IMR-90 (cell line): ENCODE data around the gene IL12RB1. TPM values are rescaled to one million over a fixed set of nuclear protein-coding genes. Genes with fewer than 3 reads are reported as not detected.

Source experiments
- ATAC-seq: fragments of 200-7000 bp; cut with Tn5 transposase; 2 replicates; pipeline ENCODE4 v1.9.1; 2020; ENCODE audit warnings: low read depth, mild to moderate bottlenecking, moderate library complexity
- BruUV-seq: library from RNA; stranded (reverse); fragments of 400-500 nt; replicated peaks from 2 replicates; lab custom pipeline; 2021; lab: Mats Ljungman, UMichigan
- CTCF ChIA-PET: fragments of 300-600 bp; formaldehyde crosslinking; extraction: SDS; loops from one replicate; lab custom pipeline; 2021; ENCODE audit warnings: antibody characterized with exemption; lab: Yijun Ruan, JAX
- POLR2A ChIA-PET: fragments of 300-600 bp; sonication (Branson Sonifier 250); formaldehyde crosslinking; loops from one replicate; lab custom pipeline; 2022; ENCODE audit warnings: antibody characterized with exemption; ENCODE audit not compliant: unreplicated experiment; lab: Charles Lee
- DNase-seq: peaks from one replicate; pipeline ENCODE4 v3.0.0; 2013
- H2AFZ ChIP-seq: replicated peaks from 2 replicates; pipeline ENCODE3; 2013; ENCODE audit warnings: low read length, mild to moderate bottlenecking; ENCODE audit not compliant: poor library complexity
- H2AK5ac ChIP-seq: 2 replicates; pipeline ENCODE4 v1.6.1; 2013; ENCODE audit warnings: low read depth, low read length, inconsistent platforms
- H2AK9ac ChIP-seq: replicated peaks from 2 replicates; pipeline ENCODE3; 2013; ENCODE audit warnings: mild to moderate bottlenecking, low read depth, low read length, moderate library complexity; ENCODE audit not compliant: poor library complexity
- H2BK120ac ChIP-seq: 2 replicates; pipeline ENCODE4 v1.6.1; 2013; ENCODE audit warnings: low read depth, low read length, inconsistent platforms
- H2BK15ac ChIP-seq: 3 replicates; pipeline ENCODE4 v1.6.1; 2013; ENCODE audit warnings: low read depth, low read length, inconsistent platforms
- H2BK20ac ChIP-seq: 2 replicates; pipeline ENCODE4 v1.6.1; 2013; ENCODE audit warnings: low read depth, mild to moderate bottlenecking, inconsistent platforms, low read length, moderate library complexity
- H2BK5ac ChIP-seq: 2 replicates; pipeline ENCODE4 v1.6.1; 2013; ENCODE audit warnings: mild to moderate bottlenecking, low read depth, low read length, inconsistent platforms; ENCODE audit not compliant: poor library complexity, severe bottlenecking
- H3K14ac ChIP-seq: replicated peaks from 2 replicates; pipeline ENCODE4 v1.6.1; 2013; ENCODE audit warnings: low read depth, low read length, inconsistent platforms
- H3K18ac ChIP-seq: 2 replicates; pipeline ENCODE4 v1.6.1; 2013; ENCODE audit warnings: low read depth, low read length, control low read depth
- H3K23ac ChIP-seq: 2 replicates; pipeline ENCODE4 v1.6.1; 2013; ENCODE audit warnings: low read depth, low read length, inconsistent platforms
- H3K27ac ChIP-seq: 2 replicates; pipeline ENCODE4 v1.5.1; 2013; ENCODE audit warnings: mild to moderate bottlenecking, control low read depth, low read length; ENCODE audit not compliant: insufficient read depth
- H3K27me3 ChIP-seq: 2 replicates; pipeline ENCODE4 v1.6.1; 2013; ENCODE audit warnings: low read length; ENCODE audit not compliant: control insufficient read depth, insufficient read depth
- H3K36me3 ChIP-seq: 2 replicates; pipeline ENCODE4 v1.6.1; 2013; ENCODE audit warnings: low read length, mixed read lengths; ENCODE audit not compliant: control insufficient read depth, insufficient read depth
- H3K4ac ChIP-seq: 2 replicates; pipeline ENCODE4 v1.6.1; 2013; ENCODE audit warnings: low read depth, low read length, inconsistent platforms
- H3K4me1 ChIP-seq: 2 replicates; pipeline ENCODE4 v1.6.1; 2013; ENCODE audit warnings: low read length, mixed read lengths; ENCODE audit not compliant: control insufficient read depth, insufficient read depth
- H3K4me2 ChIP-seq: 2 replicates; pipeline ENCODE4 v1.6.1; 2013; ENCODE audit warnings: low read depth, mild to moderate bottlenecking, control low read depth, low read length, moderate library complexity
- H3K4me3 ChIP-seq: 2 replicates; pipeline ENCODE4 v1.5.1; 2013; ENCODE audit warnings: low read depth, mild to moderate bottlenecking, control low read depth, low read length, moderate library complexity; ENCODE audit not compliant: insufficient read depth
- H3K56ac ChIP-seq: 2 replicates; pipeline ENCODE4 v1.6.1; 2013; ENCODE audit warnings: low read length, inconsistent platforms; ENCODE audit not compliant: insufficient read depth; ENCODE audit errors: extremely low read depth
- H3K79me1 ChIP-seq, 2 experiments: 2 replicates each; pipeline ENCODE4 v1.6.1; 2013; ENCODE audit warnings: low read length in 2 of 2, inconsistent platforms in 1 of 2, low read depth in 1 of 2
- H3K9ac ChIP-seq: 2 replicates; pipeline ENCODE4 v1.6.1; 2013; ENCODE audit warnings: low read depth, low read length, control low read depth
- H3K9me1 ChIP-seq: 2 replicates; pipeline ENCODE4 v1.6.1; 2013; ENCODE audit warnings: low read length, inconsistent platforms; ENCODE audit not compliant: insufficient read depth
- H3K9me3 ChIP-seq: 2 replicates; pipeline ENCODE4 v1.6.1; 2013; ENCODE audit warnings: low read length; ENCODE audit not compliant: control insufficient read depth, insufficient read depth
- H4K20me1 ChIP-seq: 2 replicates; pipeline ENCODE4 v1.6.1; 2013; ENCODE audit warnings: low read length, inconsistent platforms; ENCODE audit not compliant: insufficient read depth
- H4K5ac ChIP-seq: 2 replicates; pipeline ENCODE4 v1.6.1; 2013; ENCODE audit warnings: mild to moderate bottlenecking, low read depth, low read length, control low read depth
- H4K8ac ChIP-seq, 2 experiments: 2 replicates each; pipeline ENCODE4 v1.6.1; 2013; ENCODE audit warnings: low read depth in 2 of 2, low read length in 2 of 2, control low read depth in 1 of 2, inconsistent platforms in 1 of 2
- H4K91ac ChIP-seq: 2 replicates; pipeline ENCODE4 v1.6.1; 2013; ENCODE audit warnings: low read depth, low read length, inconsistent platforms; ENCODE audit not compliant: insufficient read depth
- CEBPB ChIP-seq: IDR thresholded peaks from 2 replicates; pipeline ENCODE4 v1.6.1; 2012; ENCODE audit warnings: low read depth, low read length, improper control_type of control experiment
- CTCF ChIP-seq: conservative IDR thresholded peaks from 2 replicates; pipeline ENCODE4 v1.5.1; 2012; ENCODE audit warnings: mild to moderate bottlenecking, low read depth, low read length, improper control_type of control experiment
- ELK1 ChIP-seq: fragments of 150-350 bp; IDR thresholded peaks from 2 replicates; pipeline ENCODE4 v1.6.1; 2016; ENCODE audit warnings: low read depth, mild to moderate bottlenecking, low read length, moderate library complexity, borderline replicate concordance
- FOS ChIP-seq: fragments of 150-350 bp; IDR thresholded peaks from 2 replicates; pipeline ENCODE4 v1.6.1; 2016; ENCODE audit warnings: low read depth, low read length
- MAFK ChIP-seq: IDR thresholded peaks from 2 replicates; pipeline ENCODE4 v1.6.1; 2012; ENCODE audit warnings: low read depth, low read length, improper control_type of control experiment
- NFE2L2 ChIP-seq: fragments of 150-350 bp; IDR thresholded peaks from 2 replicates; pipeline ENCODE4 v1.6.1; 2016; ENCODE audit warnings: low read depth, mild to moderate bottlenecking, low read length
- POLR2A ChIP-seq: IDR thresholded peaks from 2 replicates; pipeline ENCODE4 v1.6.1; 2012; ENCODE audit warnings: mild to moderate bottlenecking, low read depth, low read length
- RAD21 ChIP-seq: IDR thresholded peaks from 2 replicates; pipeline ENCODE4 v1.6.1; 2012; ENCODE audit warnings: low read length, improper control_type of control experiment
- RFX5 ChIP-seq: IDR thresholded peaks from 2 replicates; pipeline ENCODE4 v1.8.0; 2012; ENCODE audit warnings: low read depth, mild to moderate bottlenecking, low read length, moderate library complexity
- USF2 ChIP-seq: fragments of 150-350 bp; IDR thresholded peaks from 2 replicates; pipeline ENCODE4 v1.6.1; 2017; ENCODE audit warnings: mild to moderate bottlenecking, antibody characterized with exemption, low read length, low read depth
- WGBS, 2 experiments: methylation state at CpG; one replicate each; pipeline versions ENCODE4 v1.1.5 to v1.1.7; 2013; ENCODE audit warnings: missing lambda C conversion rate in 2 of 2; ENCODE audit not compliant: insufficient read length in 1 of 2; ENCODE audit errors: extremely low coverage in 2 of 2; 5-methylcytosine and 5-hydroxymethylcytosine counted together
- dilution Hi-C: fragments of 300-500 bp; cut with HindIII; formaldehyde crosslinking; loops from one replicate; pipeline ENCODE4 v1.14.3; 2018; ENCODE audit warnings: low sequenced_read_pairs; ENCODE audit not compliant: unreplicated experiment
- in situ Hi-C: fragments of 300-500 bp; cut with MboI; formaldehyde crosslinking; loops from 3 replicates; pipeline ENCODE4 v1.14.3; 2019; ENCODE audit warnings: low sequenced_read_pairs, inconsistent platforms, mixed read lengths
- intact Hi-C: fragments of 100-400 bp; cut with micrococcal nuclease; formaldehyde crosslinking; loops from 2 replicates; pipeline ENCODE4 v1.10.0; 2022
- polyA plus RNA-seq, 3 experiments: library from polyadenylated mRNA; depleted of rRNA; stranded (reverse); fragments of >200 nt; gene quantifications; 2 replicates each; pipeline ENCODE4 v1.2.3, GENCODE V29; 2012; ENCODE audit warnings: low replicate concordance in 1 of 3
- total RNA-seq: library from RNA; depleted of rRNA; stranded (reverse); fragments of >200 nt; gene quantifications from 2 replicates; pipeline ENCODE4 v1.2.3, GENCODE V29; 2012

IL12RB1 gene
- total and polyA plus RNA-seq, 2 of the 4 experiments (the other 2 are of a cell fraction): not detected

GRCh38 chr19:18049385-18049784 lies 37.3 kb downstream of the IL12RB1 start:
- no peak overlapping the region for H3K14ac ChIP-seq
- H3K4me2 ChIP-seq: no peak overlapping the region
- peaks cover 14% of the 10 kb centered on the region for H3K4me1 ChIP-seq
- H3K4ac ChIP-seq: no peak overlapping the region
- H2BK20ac ChIP-seq: 0 out of 2 replicates have a peak overlapping the region, but pooled peaks have one; percentile 43
- H3K27me3 ChIP-seq: no peaks in the 10 kb centered on the region; the same call in 1 of the 2 replicates
- WGBS, 2 experiments: 60% methylated on average over 1 of the region's 10 CpGs; no CpG with 5 or more reads in 1 of the 2 experiments
- no peak overlapping the region for H3K23ac ChIP-seq
- H4K91ac ChIP-seq: no peak overlapping the region
- H3K36me3 ChIP-seq: no peaks in the 10 kb centered on the region
- H3K27ac ChIP-seq: no peak overlapping the region
- H3K56ac ChIP-seq: no peak overlapping the region
- H3K9me1 ChIP-seq: peaks cover 9% of the 10 kb centered on the region
- no peaks in the 10 kb centered on the region for H3K9me3 ChIP-seq
- no peak overlapping the region for H2BK5ac ChIP-seq
- ChIA-PET CTCF (interaction anchor here (0.9 kb wide), 1 partner anchor 42 kb away, joined by 3 read pairs; the partner anchor contains the start of gene ARRDC2), POLR2A (no interaction called here)
- H2AFZ ChIP-seq: peak overlapping the region; percentile 57
- no peak overlapping the region for H3K9ac ChIP-seq
- in situ Hi-C loops (no loop called here), dilution Hi-C loops (no loop called here), intact Hi-C loops (no loop called here)
- DNase-seq (peak; percentile 25), ATAC-seq (no peak)
- H3K4me3 ChIP-seq: no peak overlapping the region
- H3K79me1 ChIP-seq: no peaks in the 10 kb centered on the region
- no peak overlapping the region for H3K18ac ChIP-seq
- TF ChIP-seq MAFK (no peak), RAD21 (no peak), POLR2A (no peak), RFX5 (no peak), ELK1 (no peak), USF2 (no peak), FOS (no peak), NFE2L2 (no peak), CEBPB (no peak), CTCF (no peak)
- H2BK120ac ChIP-seq: peak overlapping the region; percentile 57
- no peaks in the 10 kb centered on the region for H4K20me1 ChIP-seq
- BruUV-seq: no TSS peak
- H2AK5ac ChIP-seq: 0 out of 2 replicates have a peak overlapping the region, but pooled peaks have one; percentile 10
- no peak overlapping the region; the same call in 2 of the 3 replicates for H2BK15ac ChIP-seq
- peak overlapping the region in 1 of 2 experiments; percentile 23; a peak in 1 of 4 replicates for H4K8ac ChIP-seq
- no peak overlapping the region for H2AK9ac ChIP-seq
- no peak overlapping the region for H4K5ac ChIP-seq
